Ovary (tissue), 3 donors: ENCODE measurements around the gene TAF3.

Source experiments
- CTCF ChIP-seq, 3 donors: fragments of 450-650 bp in 2 of 3; fragments of 200-600 bp in 1 of 3; IDR thresholded peaks; one replicate each; pipeline versions ENCODE4 v1.5.1 to v1.8.0; 2016 to 2022; ENCODE audit warnings: antibody characterized with exemption in 3 of 3, mild to moderate bottlenecking in 1 of 3
- POLR2A ChIP-seq: fragments of 450-650 bp; IDR thresholded peaks from one replicate; pipeline ENCODE4 v1.6.1; 2017; ENCODE audit warnings: antibody characterized with exemption, mild to moderate bottlenecking, moderate library complexity
- donor health status: DM: no; HTN: no; CAD: no.

DNA sequence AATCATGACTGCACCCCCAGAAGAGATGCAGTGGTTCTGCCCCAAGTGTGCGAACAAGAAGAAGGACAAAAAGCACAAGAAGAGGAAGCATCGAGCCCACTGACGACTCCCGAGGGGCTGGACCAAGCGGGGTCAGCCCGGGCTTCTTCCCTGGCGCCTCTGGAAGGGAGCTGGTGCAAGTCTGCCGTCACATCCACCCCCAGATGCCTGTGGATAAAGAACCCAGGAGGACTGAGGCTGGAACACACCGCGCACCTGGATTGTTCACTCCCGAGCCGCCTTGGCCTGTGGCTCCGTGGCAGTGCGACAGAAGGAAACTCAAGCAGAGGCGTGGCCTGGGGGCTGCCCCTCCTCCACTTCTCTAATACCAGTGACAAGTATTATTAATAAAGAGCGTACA, 196.3 kb downstream of the TAF3 start:
- TF ChIP-seq CTCF (IDR thresholded peaks at IDR 0.05) (no peak), POLR2A (no peak)
